Hepatocyte (in vitro differentiated cells): Measurements from ENCODE around the gene SCGB1A1. TPM values are rescaled to one million over a fixed set of nuclear protein-coding genes. Genes with fewer than 3 reads are reported as not detected.
A peak's percentile ranks its signal among the peaks of the same experiment; 100 is the strongest.

ENCODE experiments used
- DNase-seq: peaks from one replicate; pipeline ENCODE4 v3.0.0-alpha.2; 2016; ENCODE audit warnings: low spot score
- H2AFZ ChIP-seq: fragments of 200-600 bp; sonication (generic); 2 replicates; pipeline ENCODE4 v1.6.0; 2016; ENCODE audit warnings: antibody characterized with exemption, mild to moderate bottlenecking
- H3K27ac ChIP-seq: fragments of 200-600 bp; sonication (generic); 2 replicates; pipeline ENCODE4 v1.5.1; 2016; ENCODE audit warnings: mild to moderate bottlenecking
- H3K27me3 ChIP-seq: fragments of 200-600 bp; sonication (generic); 2 replicates; pipeline ENCODE4 v1.6.1; 2016
- H3K36me3 ChIP-seq: fragments of 200-600 bp; sonication (generic); replicated peaks from 2 replicates; pipeline ENCODE4 v1.5.1; 2016; ENCODE audit warnings: low read depth; ENCODE audit not compliant: insufficient read depth
- H3K4me1 ChIP-seq: fragments of 200-600 bp; sonication (generic); 2 replicates; pipeline ENCODE4 v1.5.1; 2016; ENCODE audit warnings: mild to moderate bottlenecking, moderate library complexity; ENCODE audit not compliant: insufficient read depth
- H3K4me2 ChIP-seq: fragments of 200-600 bp; sonication (generic); 2 replicates; pipeline ENCODE4 v1.6.0; 2016
- H3K4me3 ChIP-seq: fragments of 200-600 bp; sonication (generic); 2 replicates; pipeline ENCODE4 v1.5.1; 2016; ENCODE audit warnings: mild to moderate bottlenecking
- H3K79me2 ChIP-seq: fragments of 200-600 bp; sonication (generic); 2 replicates; pipeline ENCODE4 v1.6.0; 2017; ENCODE audit warnings: mild to moderate bottlenecking
- H3K9me2 ChIP-seq: fragments of 200-600 bp; sonication (generic); replicated peaks from 2 replicates; pipeline ENCODE4 v1.6.0; 2017; ENCODE audit warnings: mild to moderate bottlenecking; ENCODE audit not compliant: insufficient read depth
- H3K9me3 ChIP-seq: fragments of 200-600 bp; sonication (generic); 2 replicates; pipeline ENCODE4 v1.5.1; 2016; ENCODE audit warnings: low read depth, mild to moderate bottlenecking
- H4K20me1 ChIP-seq: fragments of 200-600 bp; sonication (generic); 2 replicates; pipeline ENCODE4 v1.6.0; 2016; ENCODE audit warnings: mild to moderate bottlenecking; ENCODE audit not compliant: insufficient read depth, poor library complexity, severe bottlenecking
- CTCF ChIP-seq: fragments of 200-600 bp; sonication (generic); IDR thresholded peaks from 2 replicates; pipeline ENCODE4 v1.5.1; 2016; ENCODE audit warnings: antibody characterized with exemption, mild to moderate bottlenecking; ENCODE audit not compliant: poor library complexity
- EZH2 ChIP-seq: fragments of 200-600 bp; sonication (generic); IDR thresholded peaks from 2 replicates; pipeline ENCODE4 v1.6.1; 2016; ENCODE audit warnings: antibody characterized with exemption, mild to moderate bottlenecking, borderline replicate concordance
- EZH2phosphoT487 ChIP-seq: fragments of 200-600 bp; sonication (generic); IDR thresholded peaks from one replicate; pipeline ENCODE4 v1.6.1; 2018; ENCODE audit warnings: antibody characterized with exemption, mild to moderate bottlenecking, low read depth, moderate library complexity; ENCODE audit not compliant: unreplicated experiment, severe bottlenecking
- WGBS: methylation state at CpG from one replicate; pipeline ENCODE4 v1.1.6; 2016; ENCODE audit warnings: low lambda C conversion rate; ENCODE audit errors: missing lambda C conversion rate; 5-methylcytosine and 5-hydroxymethylcytosine counted together
- polyA plus RNA-seq: library from polyadenylated mRNA; unstranded; fragments of >200 nt; fragmentation: Nextera tagmentation; extraction: Ambion mirVana; gene quantifications from 2 replicates; pipeline ENCODE4 v1.2.1, GENCODE V29; 2016
- total RNA-seq: library from RNA; depleted of rRNA; stranded (reverse); fragments of >200 nt; gene quantifications from 2 replicates; pipeline ENCODE4 v1.2.3, GENCODE V29; 2014

SCGB1A1 gene
- total and polyA plus RNA-seq, 2 experiments from 2014 or later: not detected

- no peaks in the 10 kb centered on the region for H3K79me2 ChIP-seq
- H3K4me1 ChIP-seq: peaks cover 38% of the 10 kb centered on the region
- no peaks in the 10 kb centered on the region for H3K36me3 ChIP-seq
- H2AFZ ChIP-seq: no peak overlapping the region
- H3K27me3 ChIP-seq: no peaks in the 10 kb centered on the region
- H3K4me2 ChIP-seq: peak overlapping the region; percentile 22
- no peaks in the 10 kb centered on the region for H4K20me1 ChIP-seq
- no peak overlapping the region for H3K4me3 ChIP-seq
- no peaks in the 10 kb centered on the region for H3K9me3 ChIP-seq
- TF ChIP-seq EZH2 (no peak), CTCF (no peak), EZH2phosphoT487 (no peak)
- peak overlapping the region; percentile 80 for H3K27ac ChIP-seq
- H3K9me2 ChIP-seq: no peaks in the 10 kb centered on the region
- 73% methylated on average over 23 of the region's 23 CpGs for WGBS
- DNase-seq: no peak
These were observed 25.5 kb downstream of the SCGB1A1 start for GRCh38 chr11:62444236-62444833.

GRCh38 chr11:62444835-62445234 lies 26.0 kb downstream of the SCGB1A1 start:
- Histone ChIP-seq H3K9me3 (no peaks in the 10 kb centered on the region), H3K27ac (peak overlapping the region; percentile 80), H3K4me2 (peak overlapping the region; percentile 22), H4K20me1 (no peaks in the 10 kb centered on the region), H3K4me3 (no peak overlapping the region), H2AFZ (no peak overlapping the region), H3K36me3 (no peaks in the 10 kb centered on the region), H3K9me2 (no peaks in the 10 kb centered on the region), H3K4me1 (peaks cover 38% of the 10 kb centered on the region), H3K27me3 (no peaks in the 10 kb centered on the region), H3K79me2 (no peaks in the 10 kb centered on the region)
- no peak for DNase-seq
- TF ChIP-seq EZH2phosphoT487 (no peak), CTCF (no peak), EZH2 (no peak)
- 52% methylated on average over 8 of the region's 9 CpGs for WGBS

- DNase-seq: no peak
- H3K9me3 ChIP-seq: no peaks in the 10 kb centered on the region
- no peaks in the 10 kb centered on the region for H3K27me3 ChIP-seq
- TF ChIP-seq EZH2phosphoT487 (no peak), EZH2 (no peak), CTCF (no peak)
- no peaks in the 10 kb centered on the region for H3K79me2 ChIP-seq
- H3K36me3 ChIP-seq: no peaks in the 10 kb centered on the region
- no peak overlapping the region for H3K4me3 ChIP-seq
- H3K4me1 ChIP-seq: peaks cover 33% of the 10 kb centered on the region
- H3K4me2 ChIP-seq: no peak overlapping the region
- H3K9me2 ChIP-seq: no peaks in the 10 kb centered on the region
- WGBS: 83% methylated on average over 5 of the region's 5 CpGs
- peak overlapping the region; percentile 80 for H3K27ac ChIP-seq
- no peak overlapping the region for H2AFZ ChIP-seq
- H4K20me1 ChIP-seq: no peaks in the 10 kb centered on the region
These were observed 26.5 kb downstream of the SCGB1A1 start for GRCh38 chr11:62445314-62445740.
